SK-N-SH treated with all-trans-retinoic acid at 6 μM for 48 hours (cell line): Measurements from ENCODE around the gene MIB2.
"Not testable (repeated sequence)": the region's sequence is repeated elsewhere in the genome, so short reads cannot be mapped to it uniquely, and the experiment has no call there.

ENCODE experiments used
- ATAC-seq: fragments of 200-7000 bp; cut with Tn5 transposase; 3 replicates; pipeline ENCODE4 v1.9.1; 2020; ENCODE audit warnings: mild to moderate bottlenecking, moderate library complexity
- CSRNP3 ChIP-seq: fragments of 250-450 bp; sonication (Bioruptor Pico); IDR thresholded peaks from 2 replicates; pipeline ENCODE4 v1.5.1; 2021; ENCODE audit warnings: mild to moderate bottlenecking, moderate library complexity
- ESRRG ChIP-seq: fragments of 250-450 bp; sonication (Bioruptor Pico); IDR thresholded peaks from 2 replicates; pipeline ENCODE4 v1.6.1; 2021; ENCODE audit warnings: mild to moderate bottlenecking
- OSR1 ChIP-seq: fragments of 250-450 bp; sonication (Bioruptor Pico); IDR thresholded peaks from 2 replicates; pipeline ENCODE4 v1.8.0; 2022; ENCODE audit warnings: moderate library complexity, mild to moderate bottlenecking, inconsistent platforms
- PPARA ChIP-seq: fragments of 250-450 bp; sonication (Bioruptor Pico); IDR thresholded peaks from 2 replicates; pipeline ENCODE4 v1.5.0; 2020; ENCODE audit warnings: mild to moderate bottlenecking, borderline replicate concordance
- TSHZ2 ChIP-seq: fragments of 250-450 bp; sonication (Bioruptor Pico); IDR thresholded peaks from 2 replicates; pipeline ENCODE4 v1.5.0; 2020; ENCODE audit warnings: mild to moderate bottlenecking, moderate library complexity
- ZNF565 ChIP-seq: fragments of 450-650 bp; formaldehyde crosslinking; conservative IDR thresholded peaks from 2 replicates; pipeline ENCODE4 v1.5.0; 2020; ENCODE audit warnings: low read depth, mild to moderate bottlenecking, moderate library complexity
- ZNF8 ChIP-seq: fragments of 450-650 bp; formaldehyde crosslinking; IDR thresholded peaks from 2 replicates; pipeline ENCODE4 v1.5.0; 2020; ENCODE audit warnings: mild to moderate bottlenecking, moderate library complexity

Gene MIB2

GRCh38 chr1:1630965-1631781 lies 15.9 kb downstream of the MIB2 start:
- ATAC-seq = no peak
- no peak for TF ChIP-seq PPARA (CRISPR knock-in tag)

- no peak for ATAC-seq
These were observed 16.6 kb downstream of the MIB2 start, which contains the start of gene MMP23B for GRCh38 chr1:1631782-1632420. Gene MMP23B (plus strand): TSS chr1:1632173. CDS start chr1:1632219, 46 bp downstream.

GRCh38 chr1:1633409-1633808 lies 18.1 kb downstream of the MIB2 start:
- ATAC-seq = peak; percentile 15; the same call in 1 of the 3 replicates

More at GRCh38 chr1:1631782-1632420, 16.6 kb downstream of the MIB2 start, which contains the start of gene MMP23B:
- no peak for TF ChIP-seq ZNF565
- no peak for TF ChIP-seq ZNF8 (CRISPR knock-in tag)
- TF ChIP-seq CSRNP3 (CRISPR knock-in tag) = no peak
- TF ChIP-seq TSHZ2 (CRISPR knock-in tag) = no peak
- TF ChIP-seq PPARA (CRISPR knock-in tag) = no peak
- TF ChIP-seq ESRRG (CRISPR knock-in tag) = no peak
- no peak for TF ChIP-seq OSR1 (CRISPR knock-in tag)
- TF ChIP-seq, all 23 proteins: peak for 0

GRCh38 chr1:1634613-1635012 lies 19.3 kb downstream of the MIB2 start:
- ATAC-seq = peak; percentile 7

- ATAC-seq = not testable (repeated sequence)
These were observed 21.6 kb downstream of the MIB2 start for GRCh38 chr1:1636621-1637478.

- not testable (repeated sequence) for ATAC-seq
These were observed 22.2 kb downstream of the MIB2 start for GRCh38 chr1:1637479-1637875.

GRCh38 chr1:1638528-1638927 lies 23.2 kb downstream of the MIB2 start:
- ATAC-seq = not testable (repeated sequence)

GRCh38 chr1:1639368-1639767 lies 24.1 kb downstream of the MIB2 start:
- not testable (repeated sequence) for ATAC-seq

GRCh38 chr1:1640081-1640480 lies 24.8 kb downstream of the MIB2 start:
- ATAC-seq = not testable (repeated sequence)

GRCh38 chr1:1640711-1641461 lies 25.6 kb downstream of the MIB2 start:
- not testable (repeated sequence) for ATAC-seq

- ATAC-seq = not testable (repeated sequence)
These were observed 31.0 kb downstream of the MIB2 start for GRCh38 chr1:1646326-1646725.

- ATAC-seq = not testable (repeated sequence)
These were observed 32.4 kb downstream of the MIB2 start for GRCh38 chr1:1647567-1648241.

GRCh38 chr1:1648265-1648664 lies 33.0 kb downstream of the MIB2 start:
- not testable (repeated sequence) for ATAC-seq

- peak; percentile 84 for ATAC-seq
These were observed 43.6 kb downstream of the MIB2 start, which contains the start of gene CDK11B for GRCh38 chr1:1658583-1659549. Gene CDK11B (minus strand): TSS chr1:1659004. CDS start chr1:1657485, 1,519 bp downstream.
